Right kidney (tissue), 1 donor: Measurements from ENCODE around the gene MOB3A.

ENCODE experiments used
- DNase-seq: peaks from one replicate; pipeline ENCODE4 v3.0.0-alpha.2; 2016

Gene MOB3A

DNA sequence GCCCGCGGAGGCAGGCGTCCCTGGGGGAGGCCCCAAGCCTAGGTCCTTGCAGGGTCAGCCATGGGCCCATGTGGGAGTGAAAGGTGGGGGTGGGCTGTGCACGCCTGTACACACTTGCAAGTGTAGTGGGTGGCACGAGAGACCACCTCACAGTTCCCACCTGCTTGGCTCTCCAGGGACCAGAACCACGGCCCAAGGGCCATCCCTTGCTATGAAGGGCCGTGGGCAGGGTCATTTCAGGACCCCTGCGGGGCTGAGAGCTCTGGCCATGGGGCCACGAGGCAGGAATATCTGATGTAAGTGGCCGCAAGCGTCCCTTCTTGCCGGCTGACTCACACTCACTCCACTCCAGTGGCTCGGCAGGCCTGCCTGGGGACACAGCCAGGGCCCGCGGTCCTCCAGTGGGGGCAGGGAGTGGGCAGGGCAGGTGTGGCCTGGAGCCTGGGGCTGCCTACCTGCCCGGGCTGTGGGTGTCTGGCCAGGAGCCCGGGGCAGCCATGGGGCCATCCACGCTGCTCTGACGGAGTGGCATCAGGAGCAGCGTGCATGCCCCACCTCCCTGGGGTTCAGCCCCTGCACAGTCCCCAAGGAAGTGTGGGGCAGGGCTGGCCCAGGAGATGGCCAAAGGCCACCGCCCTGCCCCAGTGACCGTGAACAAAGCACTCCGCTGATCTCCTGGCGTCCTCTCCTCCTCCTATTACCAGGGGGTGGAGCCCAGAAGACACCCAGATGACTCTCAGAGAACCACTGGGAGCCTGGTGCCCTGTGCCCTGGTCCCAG is 36.5 kb downstream of the MOB3A start:
- DNase-seq = peak; percentile 72

DNA sequence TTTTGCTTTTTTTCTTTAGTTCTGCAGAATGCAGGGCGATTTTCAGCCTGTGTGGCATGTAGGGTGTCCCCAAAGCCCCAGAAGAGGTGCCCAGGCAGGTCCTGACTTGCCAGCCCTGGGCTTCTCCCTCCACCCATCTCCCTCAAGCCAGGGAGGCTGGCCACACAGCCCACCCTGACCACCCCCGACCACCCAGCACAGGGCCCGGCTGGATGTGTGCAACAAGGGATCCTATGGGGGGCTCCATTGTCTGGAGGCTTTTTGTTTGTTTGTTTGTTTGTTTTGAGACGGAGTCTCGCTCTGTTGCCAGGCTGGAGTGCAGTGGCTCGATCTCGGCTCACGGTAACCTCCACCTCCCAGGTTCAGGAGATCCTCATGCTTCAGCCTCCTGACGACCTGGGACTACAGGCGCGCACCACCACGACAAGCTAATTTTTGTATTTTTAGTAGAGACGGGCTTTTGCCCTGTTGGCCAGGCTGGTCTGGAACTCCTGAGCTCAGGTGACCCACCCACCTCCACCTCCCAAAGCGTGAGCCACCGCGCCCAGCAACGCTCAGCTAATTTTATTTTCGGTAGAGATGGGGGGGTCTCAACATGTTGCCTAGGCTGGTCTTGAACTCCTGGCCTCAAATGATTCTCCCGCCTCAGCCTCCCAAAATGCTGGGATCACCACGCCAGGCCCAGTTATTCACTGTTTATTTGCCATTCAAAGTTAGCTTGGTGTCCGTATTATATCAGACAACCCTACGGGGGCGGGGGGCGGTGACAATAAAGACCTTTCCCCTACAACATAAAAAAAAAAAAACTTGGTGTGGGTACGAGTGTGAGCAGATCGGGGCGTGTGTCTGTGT is 37.3 kb downstream of the MOB3A start:
- DNase-seq = no peak

DNA sequence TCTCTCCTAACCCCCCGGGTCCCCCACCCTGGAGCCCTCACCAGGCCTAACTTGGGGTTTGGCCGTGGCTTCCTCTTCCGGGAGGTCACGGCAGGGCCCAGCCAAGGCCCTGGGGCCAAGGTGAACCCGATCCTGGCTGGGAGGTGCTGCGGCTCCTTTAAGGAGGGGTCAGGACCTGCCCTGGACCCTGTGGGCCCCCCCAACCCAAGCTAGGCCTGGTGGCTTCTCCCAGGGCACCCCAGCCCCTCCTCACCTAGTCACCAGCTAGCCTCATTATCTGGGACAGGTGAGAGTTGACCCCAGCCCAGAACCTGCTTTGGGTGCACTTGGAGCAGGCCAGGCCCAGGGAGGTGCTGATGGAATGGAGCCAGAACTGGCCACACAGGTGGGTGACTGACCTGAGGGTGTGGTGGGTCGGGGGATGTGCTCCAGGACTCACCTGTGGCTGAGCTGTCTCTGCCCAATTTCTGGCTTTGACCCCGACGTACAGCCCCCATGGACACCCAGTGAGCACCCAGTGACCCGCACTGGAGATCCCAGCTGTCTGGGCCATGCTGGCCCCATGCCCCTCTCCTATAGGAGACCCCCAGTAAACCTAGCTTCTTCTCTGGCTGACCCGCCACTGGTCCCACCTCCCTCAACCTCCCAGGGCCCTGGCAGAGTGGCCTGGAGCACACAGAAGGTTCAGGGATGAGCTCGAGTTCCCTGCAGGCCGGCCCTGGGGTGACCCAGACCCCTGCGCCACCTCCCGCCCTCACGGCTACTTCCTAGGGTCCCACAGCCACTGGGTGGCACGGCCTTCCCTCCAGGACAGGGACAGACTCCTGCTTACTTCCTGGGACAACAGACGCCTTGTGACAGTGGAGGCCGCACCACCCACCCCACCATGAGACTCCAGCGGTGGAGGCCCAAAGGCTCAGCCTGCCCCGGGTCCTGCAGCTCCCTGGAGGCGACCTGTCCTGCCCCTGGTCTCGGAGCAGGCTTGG is 38.3 kb downstream of the MOB3A start:
- DNase-seq = no peak

DNA sequence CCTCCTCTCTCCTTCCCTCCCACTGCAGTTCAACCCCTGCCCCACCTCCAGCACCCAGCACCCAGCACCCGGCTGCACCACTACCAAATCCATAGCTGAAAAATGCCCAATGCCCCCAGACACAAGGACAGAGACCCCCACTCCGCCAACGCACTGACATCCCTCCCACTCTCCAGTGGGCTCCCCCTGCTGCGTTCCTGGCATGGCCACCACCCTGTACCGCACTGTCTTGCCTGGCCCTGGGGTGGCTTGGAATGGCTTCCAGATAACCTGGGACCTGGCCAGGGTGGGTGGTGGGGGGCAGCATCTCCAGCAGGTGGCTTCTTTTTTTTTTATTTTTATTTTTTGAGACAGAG is 39.3 kb downstream of the MOB3A start:
- no peak for DNase-seq

DNA sequence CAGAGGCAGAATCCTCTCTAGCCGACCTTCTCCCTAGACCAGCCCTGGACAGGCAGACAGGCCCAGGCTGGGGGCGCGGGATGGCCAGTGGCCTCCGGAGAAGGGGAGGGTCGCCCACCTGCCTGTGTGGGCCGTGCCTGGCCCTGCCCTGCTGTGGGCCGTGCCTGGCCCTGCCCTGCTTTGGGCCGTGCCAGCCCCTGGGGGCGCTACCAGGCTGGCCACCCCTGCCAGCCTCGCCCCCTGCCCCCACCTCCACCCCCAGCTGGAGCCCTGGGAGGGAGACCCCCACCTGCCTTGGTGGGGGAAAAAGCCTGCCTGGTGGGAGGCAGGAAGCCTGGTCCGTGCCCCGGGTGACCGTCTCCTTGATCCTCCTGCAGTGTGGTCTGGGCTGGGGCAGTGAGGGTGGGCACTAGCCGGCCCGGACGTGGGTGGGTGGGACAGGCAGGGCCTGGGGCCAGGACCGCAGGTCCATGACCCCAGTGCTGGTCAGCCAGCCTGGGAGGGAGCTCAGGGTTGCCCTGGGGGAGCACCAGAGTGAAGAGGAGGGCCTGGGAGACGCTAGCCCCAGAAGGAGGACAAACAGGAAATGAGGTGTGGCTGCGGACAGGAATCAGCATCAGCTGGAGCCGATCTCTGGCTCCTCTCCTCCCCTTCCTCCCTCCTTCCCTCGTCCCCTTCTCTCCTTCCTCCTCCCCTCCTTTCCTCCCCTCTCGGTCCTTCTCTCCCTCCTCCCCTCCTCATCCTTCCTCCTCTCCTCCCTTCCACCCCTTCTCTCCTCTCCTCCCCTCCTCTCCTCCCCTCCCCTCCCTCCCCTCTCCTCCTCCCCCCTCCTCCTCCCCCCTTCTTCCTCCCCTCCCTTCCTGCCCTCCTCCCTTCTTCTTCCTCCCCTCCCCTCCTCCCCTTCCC is 39.9 kb downstream of the MOB3A start:
- no peak for DNase-seq

DNA sequence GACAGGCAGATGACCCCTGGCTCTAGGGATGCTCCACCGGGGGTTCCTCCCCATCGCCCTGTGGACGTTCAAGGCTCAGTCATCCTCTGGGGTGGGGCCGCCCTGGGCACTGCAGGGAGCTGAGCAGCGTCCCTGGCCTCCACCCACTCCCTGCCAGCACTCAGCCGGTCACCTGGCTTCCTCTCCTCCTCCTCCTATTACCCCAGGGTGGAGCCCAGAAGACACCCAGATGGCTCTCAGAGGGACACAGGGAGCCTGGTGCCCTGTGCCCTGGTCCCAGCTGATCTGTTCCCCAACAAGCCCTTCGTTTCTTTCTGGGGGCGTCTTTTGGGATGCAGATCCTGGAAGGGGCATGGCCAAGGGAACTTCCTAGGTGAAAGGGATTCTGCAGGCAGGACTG is 41.4 kb downstream of the MOB3A start:
- no peak for DNase-seq

DNA sequence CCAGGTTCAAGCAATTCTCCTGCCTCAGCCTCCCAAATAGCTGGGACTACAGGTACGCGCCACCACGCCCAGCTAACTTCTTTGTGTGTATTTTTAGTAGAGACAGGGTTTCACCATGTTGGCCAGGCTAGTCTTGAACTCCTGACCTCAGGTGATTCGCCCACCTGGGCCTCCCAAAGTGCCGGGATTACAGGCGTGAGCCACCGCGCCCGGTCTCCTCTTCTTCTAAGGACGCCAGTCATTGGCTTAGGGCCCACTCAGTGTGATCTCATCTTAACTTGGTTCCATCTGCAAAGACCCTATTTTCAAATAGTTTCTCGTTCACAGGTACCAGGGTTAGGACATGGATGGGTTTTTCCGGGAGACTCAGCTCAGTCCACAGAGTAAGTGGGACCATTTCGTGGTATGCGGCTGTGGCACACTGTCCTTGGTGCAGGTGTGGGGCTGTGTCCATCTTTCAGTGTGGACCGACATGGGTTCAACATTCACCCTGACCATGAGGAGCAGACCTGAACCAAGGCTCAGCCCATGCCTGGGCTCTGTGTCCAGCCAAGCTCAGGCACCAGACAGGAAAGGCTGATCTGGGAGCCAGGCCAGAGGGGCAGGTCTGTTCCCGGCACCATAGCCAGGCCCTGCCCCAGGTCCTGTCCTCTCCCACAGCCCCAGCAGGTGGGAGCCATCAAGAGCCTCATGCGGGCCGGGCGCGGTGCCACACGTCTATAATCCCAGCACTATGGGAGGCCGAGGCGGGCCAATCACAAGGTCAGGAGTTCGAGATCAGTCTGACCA is 42.3 kb downstream of the MOB3A start:
- DNase-seq = no peak

DNA sequence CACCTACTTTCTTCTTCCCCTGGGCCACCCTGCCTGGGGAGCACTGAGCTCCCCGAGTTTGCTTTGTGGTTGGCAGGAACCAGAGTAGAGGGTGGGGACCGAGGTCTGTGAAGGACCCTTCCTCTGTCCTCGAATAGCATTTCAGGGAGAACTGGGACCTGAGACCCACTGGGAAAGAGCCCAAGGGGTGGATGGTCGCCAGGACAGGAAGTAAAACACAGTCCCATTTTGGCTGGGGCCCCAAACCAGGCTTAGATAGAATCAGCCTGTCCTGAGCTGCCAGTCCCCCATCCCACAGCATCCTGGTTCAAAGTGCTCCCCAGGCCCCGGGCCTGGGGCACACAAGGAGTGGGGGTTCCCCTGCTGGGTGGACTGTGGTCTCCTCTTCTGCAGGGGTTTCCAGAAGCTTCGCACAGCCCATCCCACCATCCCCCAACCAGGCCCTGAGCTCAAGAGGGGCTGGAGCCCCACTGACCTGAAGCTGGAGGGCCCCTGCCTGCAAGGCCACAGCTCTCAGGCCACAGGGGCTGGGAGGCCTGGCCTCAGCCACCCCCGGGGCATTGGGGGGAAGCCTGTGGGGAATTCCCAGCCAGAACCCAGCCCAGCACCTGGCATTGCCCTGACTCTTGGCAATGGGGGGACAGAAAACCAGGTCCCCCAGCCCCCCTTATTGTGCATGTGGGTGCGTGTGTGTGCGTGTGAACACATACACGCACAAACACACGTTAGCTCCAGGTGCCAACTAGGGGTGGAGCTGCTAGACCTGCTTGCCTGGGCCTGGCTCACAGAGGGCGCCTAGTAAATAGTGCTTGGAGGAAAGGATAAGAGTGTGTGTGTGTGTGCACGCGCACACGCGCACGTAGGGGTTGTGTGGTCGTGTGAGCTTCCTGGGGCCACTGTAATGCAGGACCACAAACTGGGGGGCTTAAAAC is 44.1 kb downstream of the MOB3A start:
- DNase-seq = no peak

DNA sequence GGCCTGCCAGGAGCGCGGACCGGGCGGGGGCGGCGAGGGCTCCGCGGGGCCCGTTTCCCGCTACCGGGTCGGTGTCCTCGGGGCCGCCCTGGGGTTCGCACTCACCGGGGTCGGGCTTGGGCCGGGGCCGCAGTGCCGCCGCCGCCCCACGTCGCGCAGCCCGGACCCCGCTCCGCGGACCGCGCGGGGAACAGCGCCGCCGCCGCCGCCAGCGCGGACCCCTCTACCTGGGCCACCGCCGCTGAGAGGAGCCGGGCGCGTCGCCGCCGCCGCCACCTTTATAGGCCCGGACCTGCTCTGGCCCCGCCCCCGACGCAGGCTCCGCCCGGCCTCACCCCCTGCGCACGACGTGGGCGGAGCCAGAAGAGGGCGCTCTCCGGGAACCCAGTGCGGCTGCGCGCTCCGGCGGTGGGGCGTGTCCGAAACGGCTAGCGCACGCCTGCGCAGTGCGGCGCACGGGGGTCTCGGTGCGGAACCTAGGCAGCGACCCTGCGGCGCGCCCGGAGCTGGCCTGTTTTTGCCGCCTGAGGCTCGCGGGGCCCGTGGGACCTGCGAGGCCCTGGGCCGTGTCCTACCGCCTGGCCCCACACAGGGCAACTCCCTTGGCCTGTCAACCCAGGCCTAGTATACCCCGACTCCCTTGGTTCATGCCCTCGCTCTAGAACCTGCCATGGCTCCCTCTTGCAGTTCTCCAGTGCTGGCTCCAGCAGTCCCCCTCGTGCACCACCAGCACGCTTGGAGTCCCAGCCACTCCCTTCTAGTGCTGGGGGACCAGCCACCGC is 44.9 kb downstream of the MOB3A start, which contains the start of gene MKNK2:
MKNK2 (minus strand) TSS at position 254 of the 782 bp plus-strand sequence. CDS start 393 bp downstream, outside the sequence.
- DNase-seq = peak; percentile 95

DNA sequence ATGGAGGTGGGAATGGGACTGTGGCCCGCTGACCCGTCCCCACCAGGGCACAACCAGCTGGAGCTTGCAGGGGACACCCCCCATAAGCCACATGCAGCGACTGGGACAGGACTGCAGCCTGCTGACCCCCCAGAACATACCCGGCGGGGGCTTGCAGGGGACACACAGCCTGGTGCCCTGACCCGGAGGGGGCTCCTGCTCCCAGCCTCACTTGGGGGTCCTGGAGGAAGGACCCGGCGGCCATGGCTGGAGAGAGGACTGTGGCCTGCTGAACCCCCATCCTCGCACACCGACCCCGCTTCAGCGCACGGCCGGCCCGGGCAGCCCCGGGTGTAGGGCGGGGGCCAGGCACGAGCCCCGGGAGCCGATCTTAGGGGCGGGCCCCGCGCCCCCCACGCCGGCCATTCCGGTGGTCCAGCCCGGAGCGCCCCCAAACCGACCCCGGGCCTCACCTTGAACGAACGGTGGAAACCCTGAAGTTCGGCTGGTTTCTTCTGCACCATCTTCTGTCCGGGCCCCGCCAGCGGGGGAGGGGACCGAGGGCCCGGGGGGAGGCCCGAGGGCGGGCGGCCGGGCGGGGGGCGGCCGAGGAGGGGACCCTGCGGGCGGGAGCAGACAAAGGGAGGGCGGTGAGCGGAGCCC is 45.7 kb downstream of the MOB3A start:
- peak; percentile 70 for DNase-seq

DNA sequence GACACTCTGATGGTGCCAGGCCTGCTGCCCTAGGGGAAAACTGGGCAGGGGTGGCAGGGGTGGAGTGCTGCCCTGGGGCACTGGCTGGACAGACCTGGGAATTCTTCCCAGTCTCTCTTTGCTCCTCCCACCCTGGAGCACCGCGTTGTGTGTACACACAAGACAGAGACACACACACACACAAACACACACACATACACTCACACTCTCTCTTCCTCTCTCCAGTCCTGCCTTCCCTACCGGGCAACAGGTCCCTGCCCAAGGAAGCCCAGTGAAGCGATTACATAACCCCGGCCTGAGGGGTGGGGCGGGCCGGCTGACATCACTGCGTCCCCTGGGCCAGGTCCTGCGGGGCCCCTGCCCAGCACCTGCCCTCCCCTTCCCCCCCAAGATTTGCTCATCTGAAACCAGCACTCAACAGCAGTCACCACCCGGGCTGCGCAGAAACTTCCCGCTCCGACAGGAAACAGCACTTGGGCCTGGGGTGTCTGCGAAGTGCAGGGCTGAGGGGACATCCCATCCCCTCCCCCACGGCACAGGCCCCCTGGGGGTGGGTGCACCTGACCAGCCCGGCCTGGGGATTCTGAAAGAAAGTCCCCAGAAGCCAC is 46.3 kb downstream of the MOB3A start:
- DNase-seq = peak; percentile 77

DNA sequence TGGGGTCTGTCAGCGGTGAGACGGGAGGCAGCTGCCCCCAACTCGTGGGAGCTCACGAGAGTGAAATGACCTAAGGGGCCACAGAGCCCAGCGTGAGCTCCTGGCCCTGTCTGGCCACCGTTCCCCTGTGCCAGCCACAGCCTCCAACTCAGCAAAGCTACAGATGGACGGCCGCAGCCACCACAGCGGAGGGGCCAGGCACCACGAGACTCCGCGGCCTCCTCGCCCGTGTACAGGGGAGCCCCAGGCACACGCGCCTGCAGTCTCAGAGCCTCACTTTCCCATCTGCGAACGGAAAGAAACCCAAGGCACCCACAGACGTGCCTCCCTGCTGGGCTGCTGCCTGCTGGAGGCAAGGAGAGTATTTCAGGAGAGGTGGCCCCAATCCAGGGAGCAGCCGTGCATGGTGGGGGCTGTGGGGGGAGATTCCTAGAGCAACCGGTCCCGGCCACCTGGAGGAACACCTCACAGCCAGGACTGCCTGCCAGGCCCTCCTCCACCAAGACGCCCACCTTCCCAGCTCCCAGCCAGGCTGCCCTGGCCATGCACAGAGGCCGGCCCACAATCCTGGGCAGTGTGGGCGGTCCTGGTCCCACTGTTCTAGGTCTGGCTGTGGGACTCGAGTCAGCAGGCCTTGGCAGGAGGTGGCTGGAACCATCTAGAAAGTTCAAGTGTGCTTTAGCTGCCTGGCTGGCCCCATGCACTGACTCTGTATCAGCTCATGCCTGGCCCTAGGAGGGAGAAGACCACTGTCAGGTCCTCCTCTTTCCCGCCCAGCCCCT is 47.0 kb downstream of the MOB3A start:
- no peak for DNase-seq

DNA sequence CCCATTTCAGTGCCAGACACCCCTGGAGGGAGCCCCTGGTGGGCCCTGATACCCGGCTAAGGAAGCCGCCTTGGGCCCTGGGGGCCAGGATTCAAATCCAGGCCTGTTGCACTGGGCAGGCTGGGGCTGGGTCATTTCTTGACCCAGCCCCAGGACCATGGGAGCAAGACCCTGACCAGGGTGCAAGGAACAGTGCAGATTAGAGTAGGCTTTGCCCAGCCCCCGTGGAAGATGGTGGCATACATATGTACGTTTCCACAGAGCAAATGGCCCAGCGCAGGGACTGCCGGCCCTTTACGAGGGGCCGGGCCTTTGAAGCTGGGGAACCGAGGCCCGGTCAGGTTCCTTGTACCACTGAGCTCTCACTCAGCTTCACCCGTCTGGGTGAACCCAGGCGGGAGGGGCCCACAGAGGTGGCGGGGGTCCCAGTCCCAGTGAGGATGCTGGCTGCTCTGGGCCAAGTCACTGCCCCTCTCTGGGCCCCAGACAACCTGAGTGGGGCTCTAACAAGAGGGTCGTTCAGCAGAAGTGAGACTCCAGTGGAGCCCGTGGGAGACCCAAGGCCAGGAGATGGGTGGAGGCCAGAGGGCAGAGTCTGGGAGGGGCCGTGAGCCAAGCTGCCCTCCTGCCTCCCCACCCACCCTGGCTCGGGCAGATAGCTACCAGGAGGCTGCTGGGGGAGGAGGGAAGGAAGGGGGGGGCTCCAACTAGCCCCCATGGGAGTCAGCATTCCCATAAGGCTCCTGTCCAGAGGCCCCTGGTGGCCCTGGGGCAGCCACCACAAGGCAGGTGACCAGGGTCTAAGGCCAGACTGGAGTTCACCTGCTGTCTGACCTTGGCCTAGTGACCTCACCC is 47.8 kb downstream of the MOB3A start:
- no peak for DNase-seq

DNA sequence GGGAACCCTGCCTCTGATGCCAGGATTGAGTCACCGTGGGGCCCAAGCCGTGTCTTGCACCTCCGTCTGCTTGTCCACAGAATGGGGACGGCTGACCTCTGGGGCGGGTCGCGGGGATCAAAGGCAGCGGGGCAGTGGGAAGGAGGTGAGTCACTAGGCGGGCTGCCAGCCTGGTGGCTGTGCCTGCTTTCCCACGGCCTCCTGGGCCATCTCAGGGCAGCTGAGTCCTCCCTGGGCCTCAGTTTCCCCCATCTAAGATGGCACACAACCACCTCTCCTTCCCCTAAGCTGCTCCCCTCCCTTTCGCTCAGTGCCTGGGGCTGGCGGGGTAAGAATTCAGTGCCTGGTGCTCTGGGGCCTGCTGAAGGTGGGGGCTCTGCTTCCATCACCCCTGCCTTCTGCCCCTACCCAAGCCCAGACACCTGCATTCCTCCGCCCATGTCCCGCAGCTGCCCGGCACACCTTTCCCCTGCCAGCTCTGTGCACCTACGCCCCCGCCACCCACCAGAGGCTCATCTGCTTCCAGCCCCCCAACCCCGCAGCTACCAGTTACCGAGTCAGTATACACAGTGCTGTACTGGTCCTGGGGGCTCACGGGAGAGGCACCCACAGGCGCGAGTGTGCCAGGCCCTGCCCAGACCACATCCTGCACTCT is 48.5 kb downstream of the MOB3A start:
- DNase-seq = no peak

DNA sequence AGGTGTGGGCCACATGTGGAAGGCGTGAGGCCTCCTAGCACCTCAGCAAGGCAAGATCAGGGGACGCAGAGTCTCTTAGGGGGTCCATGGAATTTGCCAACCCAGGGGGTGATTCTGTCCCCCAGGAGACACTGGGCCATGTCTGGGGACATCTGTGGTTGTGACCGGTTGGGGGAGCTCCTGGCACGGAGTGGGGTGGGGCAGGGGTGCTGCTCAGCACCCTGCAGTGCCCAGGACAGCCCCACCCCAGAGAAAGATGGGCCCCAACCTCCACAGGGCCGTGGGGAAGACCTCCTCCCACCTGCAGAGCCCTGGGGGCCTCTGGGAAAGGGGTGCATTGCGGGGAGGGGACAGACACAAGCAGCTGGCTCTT is 49.1 kb downstream of the MOB3A start:
- DNase-seq = no peak
